HG03342 (cell line): ENCODE measurements around the gene IPO7.

Experiments used
- ATAC-seq: cut with Tn5 transposase; IDR thresholded peaks from one replicate; pipeline ENCODE4 v1.9.1; 2021; ENCODE audit warnings: mild to moderate bottlenecking, moderate library complexity; ENCODE audit not compliant: unreplicated experiment

Gene IPO7

DNA sequence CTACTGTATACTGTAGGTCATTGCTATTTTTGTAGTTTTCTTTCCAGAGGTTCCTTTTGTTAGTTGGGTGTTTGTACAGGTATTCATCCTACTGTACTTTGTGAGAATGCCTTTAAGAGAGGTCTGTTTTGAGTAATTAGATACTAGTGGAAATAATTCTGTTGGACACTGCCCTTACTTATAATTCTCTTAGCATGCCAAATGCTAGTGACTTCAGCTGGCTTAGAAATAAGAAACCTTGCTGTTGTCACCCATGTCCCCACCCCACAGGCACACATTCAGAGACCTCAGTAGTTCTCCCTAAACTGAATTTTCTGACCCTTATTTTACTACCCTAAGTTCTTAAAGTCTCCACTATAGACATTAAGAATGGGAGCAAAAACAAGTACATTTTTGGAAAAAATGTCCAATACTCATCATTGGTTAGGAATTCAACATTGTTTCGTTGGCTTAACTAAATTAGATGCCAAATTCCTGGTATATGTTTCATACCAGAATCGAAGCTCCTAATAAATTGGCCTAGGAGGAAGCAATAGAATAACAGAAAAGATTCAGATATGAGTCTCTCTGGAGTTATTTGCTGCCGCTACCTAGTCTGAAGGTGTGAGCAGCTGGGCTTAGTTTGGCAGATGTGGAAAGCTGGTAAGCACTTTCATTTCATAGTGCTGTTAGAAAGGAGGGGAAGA lies 104.8 kb downstream of the IPO7 start:
- no peak for ATAC-seq

DNA sequence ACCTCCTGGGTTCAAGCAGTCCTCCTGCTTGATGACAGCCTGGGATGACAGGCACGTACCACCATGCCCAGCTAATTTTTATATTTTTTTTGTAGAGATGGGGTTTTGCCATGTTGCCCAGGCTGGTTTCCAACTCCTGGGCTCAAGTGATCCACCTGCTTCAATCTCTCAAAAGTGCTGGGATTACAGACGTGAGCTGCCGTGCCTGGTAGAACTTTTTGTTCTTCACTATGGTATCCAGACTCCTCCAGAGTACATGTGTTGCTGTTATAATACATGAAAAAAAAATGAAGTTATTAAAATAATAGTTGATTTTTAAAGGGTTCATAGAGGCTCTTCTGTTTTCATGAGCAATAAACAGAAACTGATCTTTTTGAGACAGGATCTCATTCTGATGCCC lies 105.9 kb downstream of the IPO7 start:
- ATAC-seq = no peak

DNA sequence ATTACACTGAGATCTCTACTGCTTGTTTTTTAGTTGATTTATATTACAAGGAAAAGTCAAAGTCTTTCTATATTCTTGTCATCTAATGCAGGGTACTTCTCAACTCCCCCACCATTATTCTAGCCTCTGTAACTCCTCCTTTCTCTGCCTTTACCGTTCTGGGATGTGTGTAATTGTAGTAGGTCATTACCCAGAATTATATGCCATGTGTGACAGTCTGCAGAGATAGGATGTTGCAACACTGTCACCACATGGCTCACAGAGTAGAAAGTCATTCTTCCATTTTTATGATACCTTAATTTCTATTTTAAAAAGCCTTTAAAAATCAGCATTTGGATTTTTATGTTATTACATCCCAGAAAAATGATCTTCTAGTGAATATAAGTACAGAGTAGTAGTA lies 109.0 kb downstream of the IPO7 start:
- no peak for ATAC-seq

DNA sequence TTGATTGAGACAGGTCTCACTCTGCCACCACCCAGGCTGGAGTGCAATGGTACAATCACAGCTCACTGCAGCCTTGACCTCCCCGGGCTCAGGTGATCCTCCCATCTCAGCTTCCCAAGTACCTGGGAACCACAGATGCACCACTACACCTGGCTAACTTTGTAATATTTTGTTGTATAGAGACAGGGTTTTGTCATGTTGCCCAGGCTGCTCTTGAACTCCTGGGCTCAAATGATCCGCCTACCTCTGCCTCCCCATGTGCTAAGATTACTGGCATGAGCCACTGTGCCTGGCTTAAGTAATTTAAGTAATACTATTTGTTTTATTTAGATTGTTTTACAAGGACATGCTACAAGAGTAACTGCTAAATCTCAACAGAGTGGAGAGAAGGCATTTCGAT lies 109.9 kb downstream of the IPO7 start:
- ATAC-seq = no peak

DNA sequence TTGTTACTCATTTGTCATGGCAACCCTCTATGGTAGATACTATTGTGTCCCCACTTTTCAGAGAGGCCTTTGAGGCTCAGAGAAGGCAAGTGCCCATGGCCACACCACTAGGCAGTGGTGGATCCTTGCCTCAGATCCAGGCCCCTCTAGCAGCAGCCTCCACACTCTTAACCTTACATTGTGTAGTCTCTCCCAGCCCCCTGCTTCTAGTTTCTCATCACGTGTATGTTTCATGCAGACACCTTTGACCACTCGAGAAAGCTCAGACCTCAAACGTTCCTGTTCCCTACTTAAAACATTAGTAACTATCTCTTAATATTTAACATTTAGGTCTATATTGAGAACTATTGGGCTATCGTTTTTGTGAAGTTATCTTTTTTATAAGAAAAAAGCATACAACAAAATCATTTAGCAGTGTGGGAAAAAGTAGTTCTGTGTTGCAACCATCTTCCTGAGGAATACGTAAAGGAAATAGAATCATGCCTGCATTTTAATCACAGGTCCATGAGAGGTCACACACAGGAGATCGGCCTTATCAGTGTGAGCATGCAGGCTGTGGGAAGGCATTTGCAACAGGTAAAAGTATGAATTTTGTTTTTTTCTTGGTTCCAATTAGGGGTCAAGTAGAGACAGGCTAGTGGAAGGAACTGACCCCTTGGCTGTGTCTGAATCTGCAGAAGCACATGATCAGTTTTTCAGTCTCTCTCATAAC lies 111.5 kb downstream of the IPO7 start:
- ATAC-seq = no peak
